ENCODE results near the gene MTMR3. TPM values are rescaled to one million over a fixed set of nuclear protein-coding genes. Genes with fewer than 3 reads are reported as not detected.

The MTMR3 gene
- total and polyA plus RNA-seq, 2 of the 8 experiments (the other 6 are each of a cell fraction or from before 2014, with no cell fraction given), result 16.9 to 18.5 TPM

DNA sequence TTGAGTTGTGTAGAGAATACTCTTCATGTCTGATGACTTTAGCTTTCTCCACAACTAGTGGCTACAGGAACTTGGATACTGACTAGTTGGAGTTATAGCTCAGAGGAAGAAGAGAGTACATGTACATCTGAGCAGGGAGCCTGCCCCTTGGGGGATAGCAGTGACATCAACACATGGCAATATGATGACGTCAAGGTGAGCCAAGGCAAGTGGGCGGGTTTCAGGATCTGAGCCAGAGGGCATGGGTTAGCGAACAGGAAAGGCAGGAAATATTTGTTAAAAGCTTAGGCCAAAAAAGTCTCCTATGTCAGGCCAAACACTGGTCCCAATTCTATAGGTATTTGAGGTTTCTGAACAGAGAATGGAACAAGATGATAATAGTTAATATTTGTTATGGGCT, 155.2 kb downstream of the MTMR3 start:
- no peaks in the 10 kb centered on the region for H4K20me1 ChIP-seq (replicated peaks in 1 of 2; ENCODE audit: control insufficient read depth in 1 of 2, insufficient read depth in 2 of 2, low read length in 2 of 2)
- H2AFZ ChIP-seq (ENCODE audit: low read length), result no peak overlapping the region
- 82% methylated on average over 3 of the region's 3 CpGs; no CpG with 5 or more reads in 1 of the 2 experiments for WGBS, 2 experiments (ENCODE audit: extremely low coverage in 1 of 2, insufficient coverage in 1 of 2, insufficient read length in 1 of 2, insufficient replicate concordance in 2 of 2, low coverage in 1 of 2, low lambda C conversion rate in 2 of 2, missing lambda C conversion rate in 1 of 2)
- H2BK5ac ChIP-seq (ENCODE audit: low read depth, low read length), result no peak overlapping the region
- no peak overlapping the region for H3K18ac ChIP-seq (ENCODE audit: extremely low read depth, low read length)
- H3K4me2 ChIP-seq (ENCODE audit: insufficient read depth in 1 of 2, low read depth in 2 of 2, low read length in 2 of 2), result no peak overlapping the region
- H3K9ac ChIP-seq (replicated peaks in 1 of 4; ENCODE audit: extremely low read depth in 1 of 4, low read depth in 3 of 4, low read length in 3 of 4), result no peak overlapping the region
- no peak overlapping the region for H3K56ac ChIP-seq (replicated peaks; ENCODE audit: insufficient read length, low read depth, low read length)
- no peaks in the 10 kb centered on the region; a peak in 2 of 7 replicates for H3K4me1 ChIP-seq (replicated peaks in 1 of 4; ENCODE audit: control insufficient read depth in 3 of 4, insufficient read depth in 4 of 4, low read length in 3 of 4)
- H4K91ac ChIP-seq (replicated peaks; ENCODE audit: insufficient read length, low read length), result no peak overlapping the region
- no peak overlapping the region for H2BK20ac ChIP-seq (ENCODE audit: low read length)
- no peaks in the 10 kb centered on the region for H3K79me1 ChIP-seq (ENCODE audit: low read depth, low read length)
- DNase-seq (ENCODE audit: low read depth in 1 of 2, low spot score in 2 of 2) (no peak), FAIRE-seq (no peak)
- no peaks in the 10 kb centered on the region for H3K23me2 ChIP-seq (ENCODE audit: low read depth, low read length)
- CTCF ChIA-PET (ENCODE audit: partially characterized antibody), result interaction anchor here (0.9 kb wide), 1 partner anchor 256 kb away, joined by 3 read pairs; no protein-coding TSS in a partner anchor
- no peaks in the 10 kb centered on the region for H3K9me3 ChIP-seq (ENCODE audit: insufficient read depth in 2 of 2, low read depth in 1 of 2, low read length in 1 of 2)
- TF ChIP-seq RXRA (IDR thresholded peaks at IDR 0.05; ENCODE audit: insufficient read depth, low read depth, low read length), result no peak
- TF ChIP-seq CREB1 (IDR thresholded peaks at IDR 0.05), result peak; percentile 36; the same call in 1 of the 2 replicates
- H4K8ac ChIP-seq (ENCODE audit: extremely low read depth, insufficient read depth, low read length), result no peak overlapping the region
- H4K5ac ChIP-seq (ENCODE audit: insufficient read length, low read depth, low read length), result no peak overlapping the region
- no peak overlapping the region for H2BK12ac ChIP-seq (ENCODE audit: low read depth, low read length)
- H2AK5ac ChIP-seq (ENCODE audit: low read depth, low read length), result no peak overlapping the region
- H3K27me3 ChIP-seq (replicated peaks in 1 of 4; ENCODE audit: control insufficient read depth in 3 of 4, extremely low read depth in 1 of 4, insufficient read depth in 3 of 4, low read length in 3 of 4), result no peaks in the 10 kb centered on the region
- H2BK120ac ChIP-seq (replicated peaks; ENCODE audit: low read depth, low read length), result no peak overlapping the region
- no peaks in the 10 kb centered on the region for H3K79me2 ChIP-seq (ENCODE audit: control insufficient read depth in 1 of 2, insufficient read depth in 2 of 2, low read length in 2 of 2)
- POLR2A ChIA-PET (ENCODE audit: partially characterized antibody), result no interaction called here
- H3K4me3 ChIP-seq (ENCODE audit: extremely low read depth in 1 of 4, insufficient read depth in 2 of 4, low read depth in 3 of 4, low read length in 4 of 4), result no peak overlapping the region
- H3K36me3 ChIP-seq (ENCODE audit: control insufficient read depth in 2 of 4, insufficient read depth in 4 of 4, low read length in 3 of 4), result no peaks in the 10 kb centered on the region
- H3K27ac ChIP-seq (ENCODE audit: low read depth, low read length), result no peak overlapping the region
- H3K23ac ChIP-seq (ENCODE audit: insufficient read length), result no peak overlapping the region
- H2BK15ac ChIP-seq (ENCODE audit: low read length), result no peak overlapping the region
- H3K14ac ChIP-seq (ENCODE audit: insufficient read length), result no peak overlapping the region
- no peak overlapping the region for H3K4ac ChIP-seq (replicated peaks; ENCODE audit: insufficient read length, low read depth, low read length)
